Neural cell (in vitro differentiated cells): ENCODE data around the gene DOCK4. TPM values are rescaled to one million over a fixed set of nuclear protein-coding genes. Genes with fewer than 3 reads are reported as not detected.

ENCODE experiments used
- H2AFZ ChIP-seq: fragments of 200-600, 300-800 bp; sonication (generic), shearing (Covaris generic); 2 replicates; pipeline ENCODE4 v1.6.0; 2014; ENCODE audit warnings: low read depth, mild to moderate bottlenecking, antibody characterized with exemption, low read length, moderate library complexity
- H3F3A ChIP-seq: fragments of 200-600 bp; shearing (Covaris generic); 2 replicates; pipeline ENCODE4 v1.6.1; 2016; ENCODE audit warnings: mild to moderate bottlenecking, moderate library complexity, mixed read lengths, antibody characterized with exemption, low read length; ENCODE audit not compliant: insufficient read depth, poor library complexity, severe bottlenecking
- H3K27ac ChIP-seq: fragments of 200-600, 300-800 bp; sonication (generic), shearing (Covaris generic); 2 replicates; pipeline ENCODE4 v1.5.1; 2014; ENCODE audit warnings: mild to moderate bottlenecking, low read length, moderate library complexity
- H3K27me3 ChIP-seq: fragments of 300-800, 200-600 bp; sonication (generic), shearing (Covaris generic); 2 replicates; pipeline ENCODE4 v1.6.0; 2014; ENCODE audit warnings: mild to moderate bottlenecking, low read depth, low read length, moderate library complexity; ENCODE audit not compliant: insufficient read depth
- H3K36me3 ChIP-seq: fragments of 300-800, 200-600 bp; sonication (generic), shearing (Covaris generic); 2 replicates; pipeline ENCODE4 v1.5.1; 2014; ENCODE audit warnings: mild to moderate bottlenecking, antibody characterized with exemption, low read length, moderate library complexity; ENCODE audit not compliant: insufficient read depth
- H3K4me2 ChIP-seq: fragments of 300-800, 200-600 bp; sonication (generic), shearing (Covaris generic); 2 replicates; pipeline ENCODE4 v1.6.0; 2014; ENCODE audit warnings: mild to moderate bottlenecking, low read length
- H3K4me3 ChIP-seq: fragments of 300-800, 200-600 bp; sonication (generic), shearing (Covaris generic); 2 replicates; pipeline ENCODE4 v1.5.1; 2014; ENCODE audit warnings: mild to moderate bottlenecking, low read length, moderate library complexity
- H3K79me2 ChIP-seq: fragments of 200-600 bp; shearing (Covaris generic); replicated peaks from 2 replicates; pipeline ENCODE4 v1.6.0; 2014; ENCODE audit warnings: mild to moderate bottlenecking, low read length, moderate library complexity; ENCODE audit not compliant: insufficient read depth
- H3K9ac ChIP-seq: fragments of 300-800, 200-600 bp; sonication (generic), shearing (Covaris generic); 2 replicates; pipeline ENCODE4 v1.6.1; 2016; ENCODE audit warnings: mild to moderate bottlenecking, low read length, mixed read lengths
- H3K9me2 ChIP-seq: fragments of 200-600 bp; shearing (Covaris generic); 2 replicates; pipeline ENCODE4 v1.6.1; 2016; ENCODE audit warnings: mild to moderate bottlenecking, low read length, mixed read lengths; ENCODE audit not compliant: insufficient read depth
- H3K9me3 ChIP-seq: fragments of 200-600, 300-800 bp; sonication (generic), shearing (Covaris generic); 2 replicates; pipeline ENCODE4 v1.6.1; 2016; ENCODE audit warnings: mild to moderate bottlenecking, mixed run types, low read length, moderate library complexity, mixed read lengths
- H4K20me1 ChIP-seq: fragments of 200-600 bp; shearing (Covaris generic); 2 replicates; pipeline ENCODE4 v1.6.1; 2016; ENCODE audit warnings: mild to moderate bottlenecking, mixed run types; ENCODE audit not compliant: insufficient read depth
- EP300 ChIP-seq: fragments of 450-650 bp; conservative IDR thresholded peaks from 2 replicates; pipeline ENCODE4 v1.6.1; 2014; ENCODE audit warnings: antibody characterized with exemption, mild to moderate bottlenecking, moderate library complexity; ENCODE audit not compliant: poor library complexity, severe bottlenecking
- EZH2 ChIP-seq: fragments of 200-600, 300-800 bp; shearing (Covaris generic), sonication (generic); IDR thresholded peaks from 2 replicates; pipeline ENCODE4 v1.6.1; 2014; ENCODE audit warnings: antibody characterized with exemption, low read length, borderline replicate concordance, mild to moderate bottlenecking; ENCODE audit not compliant: insufficient read depth, poor library complexity, severe bottlenecking
- MXI1 ChIP-seq: fragments of 450-650 bp; conservative IDR thresholded peaks from 2 replicates; pipeline ENCODE4 v1.6.1; 2014; ENCODE audit warnings: antibody characterized with exemption, mild to moderate bottlenecking; ENCODE audit not compliant: poor library complexity, severe bottlenecking
- POLR2AphosphoS5 ChIP-seq: IDR thresholded peaks from 2 replicates; pipeline ENCODE4 v1.6.1; 2012
- RAD21 ChIP-seq: fragments of 450-650 bp; conservative IDR thresholded peaks from 2 replicates; pipeline ENCODE4 v1.6.1; 2014; ENCODE audit warnings: antibody characterized with exemption, mild to moderate bottlenecking, moderate library complexity
- SMC3 ChIP-seq: fragments of 450-650 bp; conservative IDR thresholded peaks from 2 replicates; pipeline ENCODE4 v1.6.1; 2014; ENCODE audit warnings: antibody characterized with exemption, mild to moderate bottlenecking, moderate library complexity; ENCODE audit not compliant: poor library complexity
- TAF1 ChIP-seq: IDR thresholded peaks from 2 replicates; pipeline ENCODE4 v1.6.1; 2012; ENCODE audit warnings: low read depth
- polyA plus RNA-seq: library from polyadenylated mRNA; depleted of rRNA; stranded (reverse); fragments of >200 nt; gene quantifications from 2 replicates; pipeline ENCODE4 v1.2.3, GENCODE V29; 2014
- TF ChIP-seq, protein P1 (sequence below): fragments of 450-650 bp; IDR thresholded peaks from 2 replicates; pipeline ENCODE4 v1.5.1; 2014; ENCODE audit warnings: antibody characterized with exemption, mild to moderate bottlenecking, moderate library complexity; ENCODE audit not compliant: poor library complexity, severe bottlenecking
- TF ChIP-seq, protein P2 (sequence below): IDR thresholded peaks from 2 replicates; pipeline ENCODE4 v1.6.1; 2012; ENCODE audit warnings: borderline replicate concordance

The DOCK4 gene
- polyA plus RNA-seq, 1 donor from 2014 or later = 28.1 TPM

DNA sequence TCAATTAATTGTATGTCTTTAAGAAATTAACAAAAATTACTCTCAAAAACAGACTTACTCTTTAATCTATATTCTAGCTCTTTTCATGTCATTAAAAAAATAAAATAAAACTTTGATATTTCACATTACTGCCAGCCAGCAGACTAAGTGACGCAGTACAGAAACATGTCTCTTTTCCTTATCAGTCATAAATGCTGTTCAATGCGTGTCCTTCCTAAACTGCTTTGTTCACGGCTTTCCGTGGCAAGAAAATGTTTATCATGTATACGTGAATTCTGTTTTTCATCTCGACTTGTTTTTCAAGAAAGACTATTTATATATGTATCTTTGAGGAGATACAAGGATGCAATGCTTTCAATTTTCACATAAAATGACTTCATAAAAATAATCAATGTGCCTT lies 182.4 kb downstream of the DOCK4 start:
- H4K20me1 ChIP-seq = no peaks in the 10 kb centered on the region
- no peak overlapping the region for H3K27ac ChIP-seq
- H3K4me3 ChIP-seq = no peak overlapping the region
- H3K79me2 ChIP-seq = no peaks in the 10 kb centered on the region
- no peaks in the 10 kb centered on the region for H3F3A ChIP-seq
- H2AFZ ChIP-seq = no peak overlapping the region
- no peaks in the 10 kb centered on the region for H3K9me3 ChIP-seq
- H3K4me2 ChIP-seq = no peak overlapping the region
- H3K36me3 ChIP-seq = no peaks in the 10 kb centered on the region
- H3K27me3 ChIP-seq = no peaks in the 10 kb centered on the region
- TF ChIP-seq RAD21 (no peak), EZH2 (no peak)
- TF ChIP-seq, protein P1, sequence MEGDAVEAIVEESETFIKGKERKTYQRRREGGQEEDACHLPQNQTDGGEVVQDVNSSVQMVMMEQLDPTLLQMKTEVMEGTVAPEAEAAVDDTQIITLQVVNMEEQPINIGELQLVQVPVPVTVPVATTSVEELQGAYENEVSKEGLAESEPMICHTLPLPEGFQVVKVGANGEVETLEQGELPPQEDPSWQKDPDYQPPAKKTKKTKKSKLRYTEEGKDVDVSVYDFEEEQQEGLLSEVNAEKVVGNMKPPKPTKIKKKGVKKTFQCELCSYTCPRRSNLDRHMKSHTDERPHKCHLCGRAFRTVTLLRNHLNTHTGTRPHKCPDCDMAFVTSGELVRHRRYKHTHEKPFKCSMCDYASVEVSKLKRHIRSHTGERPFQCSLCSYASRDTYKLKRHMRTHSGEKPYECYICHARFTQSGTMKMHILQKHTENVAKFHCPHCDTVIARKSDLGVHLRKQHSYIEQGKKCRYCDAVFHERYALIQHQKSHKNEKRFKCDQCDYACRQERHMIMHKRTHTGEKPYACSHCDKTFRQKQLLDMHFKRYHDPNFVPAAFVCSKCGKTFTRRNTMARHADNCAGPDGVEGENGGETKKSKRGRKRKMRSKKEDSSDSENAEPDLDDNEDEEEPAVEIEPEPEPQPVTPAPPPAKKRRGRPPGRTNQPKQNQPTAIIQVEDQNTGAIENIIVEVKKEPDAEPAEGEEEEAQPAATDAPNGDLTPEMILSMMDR = no peak
- no peak overlapping the region for H3K9ac ChIP-seq
- no peaks in the 10 kb centered on the region for H3K9me2 ChIP-seq

DNA sequence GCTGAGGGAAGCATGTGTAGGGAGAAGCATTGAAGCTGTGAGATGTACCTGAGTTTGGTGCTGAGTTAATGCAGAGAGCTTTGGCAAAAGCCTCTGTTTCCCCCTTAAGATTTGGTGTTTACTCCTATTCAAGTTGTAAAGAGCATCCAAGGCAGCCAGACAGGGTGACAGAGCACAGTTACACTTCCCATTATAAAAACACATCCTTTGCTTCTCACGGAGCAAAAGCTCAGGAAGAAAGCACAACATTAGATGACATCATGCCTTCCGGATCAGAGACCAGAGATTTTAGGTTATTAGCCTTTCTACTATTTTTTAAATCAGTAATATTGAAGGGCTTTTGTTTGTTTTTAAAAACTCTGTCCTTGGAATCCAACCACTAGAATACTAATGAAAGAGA lies 182.9 kb downstream of the DOCK4 start:
- TF ChIP-seq, protein P2, sequence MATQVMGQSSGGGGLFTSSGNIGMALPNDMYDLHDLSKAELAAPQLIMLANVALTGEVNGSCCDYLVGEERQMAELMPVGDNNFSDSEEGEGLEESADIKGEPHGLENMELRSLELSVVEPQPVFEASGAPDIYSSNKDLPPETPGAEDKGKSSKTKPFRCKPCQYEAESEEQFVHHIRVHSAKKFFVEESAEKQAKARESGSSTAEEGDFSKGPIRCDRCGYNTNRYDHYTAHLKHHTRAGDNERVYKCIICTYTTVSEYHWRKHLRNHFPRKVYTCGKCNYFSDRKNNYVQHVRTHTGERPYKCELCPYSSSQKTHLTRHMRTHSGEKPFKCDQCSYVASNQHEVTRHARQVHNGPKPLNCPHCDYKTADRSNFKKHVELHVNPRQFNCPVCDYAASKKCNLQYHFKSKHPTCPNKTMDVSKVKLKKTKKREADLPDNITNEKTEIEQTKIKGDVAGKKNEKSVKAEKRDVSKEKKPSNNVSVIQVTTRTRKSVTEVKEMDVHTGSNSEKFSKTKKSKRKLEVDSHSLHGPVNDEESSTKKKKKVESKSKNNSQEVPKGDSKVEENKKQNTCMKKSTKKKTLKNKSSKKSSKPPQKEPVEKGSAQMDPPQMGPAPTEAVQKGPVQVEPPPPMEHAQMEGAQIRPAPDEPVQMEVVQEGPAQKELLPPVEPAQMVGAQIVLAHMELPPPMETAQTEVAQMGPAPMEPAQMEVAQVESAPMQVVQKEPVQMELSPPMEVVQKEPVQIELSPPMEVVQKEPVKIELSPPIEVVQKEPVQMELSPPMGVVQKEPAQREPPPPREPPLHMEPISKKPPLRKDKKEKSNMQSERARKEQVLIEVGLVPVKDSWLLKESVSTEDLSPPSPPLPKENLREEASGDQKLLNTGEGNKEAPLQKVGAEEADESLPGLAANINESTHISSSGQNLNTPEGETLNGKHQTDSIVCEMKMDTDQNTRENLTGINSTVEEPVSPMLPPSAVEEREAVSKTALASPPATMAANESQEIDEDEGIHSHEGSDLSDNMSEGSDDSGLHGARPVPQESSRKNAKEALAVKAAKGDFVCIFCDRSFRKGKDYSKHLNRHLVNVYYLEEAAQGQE = no peak
- no peak for TF ChIP-seq RAD21
- no peak for TF ChIP-seq EP300
- no peak for TF ChIP-seq TAF1
- TF ChIP-seq, protein P1 = no peak
- TF ChIP-seq MXI1 = no peak
- TF ChIP-seq SMC3 = no peak
- TF ChIP-seq POLR2AphosphoS5 = no peak
- TF ChIP-seq EZH2 = no peak

More for the DNA sequence above, 182.9 kb downstream of the DOCK4 start:
- H3K36me3 ChIP-seq = no peaks in the 10 kb centered on the region
- no peaks in the 10 kb centered on the region for H3K9me2 ChIP-seq
- H3K4me2 ChIP-seq = no peak overlapping the region
- no peak overlapping the region for H3K4me3 ChIP-seq
- H4K20me1 ChIP-seq = no peaks in the 10 kb centered on the region
- H3K9me3 ChIP-seq = no peaks in the 10 kb centered on the region
- no peak overlapping the region for H3K27ac ChIP-seq
- no peaks in the 10 kb centered on the region for H3K27me3 ChIP-seq
- H3F3A ChIP-seq = no peaks in the 10 kb centered on the region
- H3K79me2 ChIP-seq = no peaks in the 10 kb centered on the region
- H3K9ac ChIP-seq = no peak overlapping the region
- no peak overlapping the region for H2AFZ ChIP-seq
